SIG-M5 (cell line): Measurements from ENCODE around the gene PLXNA4.
"Not testable (repeated sequence)": the region's sequence is repeated elsewhere in the genome, so short reads cannot be mapped to it uniquely, and the experiment has no call there.

Experiments used
- DNase-seq: peaks from one replicate; lab custom pipeline; 2025; lab: John Stamatoyannopoulos, UW

PLXNA4 gene, protein sequence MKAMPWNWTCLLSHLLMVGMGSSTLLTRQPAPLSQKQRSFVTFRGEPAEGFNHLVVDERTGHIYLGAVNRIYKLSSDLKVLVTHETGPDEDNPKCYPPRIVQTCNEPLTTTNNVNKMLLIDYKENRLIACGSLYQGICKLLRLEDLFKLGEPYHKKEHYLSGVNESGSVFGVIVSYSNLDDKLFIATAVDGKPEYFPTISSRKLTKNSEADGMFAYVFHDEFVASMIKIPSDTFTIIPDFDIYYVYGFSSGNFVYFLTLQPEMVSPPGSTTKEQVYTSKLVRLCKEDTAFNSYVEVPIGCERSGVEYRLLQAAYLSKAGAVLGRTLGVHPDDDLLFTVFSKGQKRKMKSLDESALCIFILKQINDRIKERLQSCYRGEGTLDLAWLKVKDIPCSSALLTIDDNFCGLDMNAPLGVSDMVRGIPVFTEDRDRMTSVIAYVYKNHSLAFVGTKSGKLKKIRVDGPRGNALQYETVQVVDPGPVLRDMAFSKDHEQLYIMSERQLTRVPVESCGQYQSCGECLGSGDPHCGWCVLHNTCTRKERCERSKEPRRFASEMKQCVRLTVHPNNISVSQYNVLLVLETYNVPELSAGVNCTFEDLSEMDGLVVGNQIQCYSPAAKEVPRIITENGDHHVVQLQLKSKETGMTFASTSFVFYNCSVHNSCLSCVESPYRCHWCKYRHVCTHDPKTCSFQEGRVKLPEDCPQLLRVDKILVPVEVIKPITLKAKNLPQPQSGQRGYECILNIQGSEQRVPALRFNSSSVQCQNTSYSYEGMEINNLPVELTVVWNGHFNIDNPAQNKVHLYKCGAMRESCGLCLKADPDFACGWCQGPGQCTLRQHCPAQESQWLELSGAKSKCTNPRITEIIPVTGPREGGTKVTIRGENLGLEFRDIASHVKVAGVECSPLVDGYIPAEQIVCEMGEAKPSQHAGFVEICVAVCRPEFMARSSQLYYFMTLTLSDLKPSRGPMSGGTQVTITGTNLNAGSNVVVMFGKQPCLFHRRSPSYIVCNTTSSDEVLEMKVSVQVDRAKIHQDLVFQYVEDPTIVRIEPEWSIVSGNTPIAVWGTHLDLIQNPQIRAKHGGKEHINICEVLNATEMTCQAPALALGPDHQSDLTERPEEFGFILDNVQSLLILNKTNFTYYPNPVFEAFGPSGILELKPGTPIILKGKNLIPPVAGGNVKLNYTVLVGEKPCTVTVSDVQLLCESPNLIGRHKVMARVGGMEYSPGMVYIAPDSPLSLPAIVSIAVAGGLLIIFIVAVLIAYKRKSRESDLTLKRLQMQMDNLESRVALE (N-terminal part only)

DNA sequence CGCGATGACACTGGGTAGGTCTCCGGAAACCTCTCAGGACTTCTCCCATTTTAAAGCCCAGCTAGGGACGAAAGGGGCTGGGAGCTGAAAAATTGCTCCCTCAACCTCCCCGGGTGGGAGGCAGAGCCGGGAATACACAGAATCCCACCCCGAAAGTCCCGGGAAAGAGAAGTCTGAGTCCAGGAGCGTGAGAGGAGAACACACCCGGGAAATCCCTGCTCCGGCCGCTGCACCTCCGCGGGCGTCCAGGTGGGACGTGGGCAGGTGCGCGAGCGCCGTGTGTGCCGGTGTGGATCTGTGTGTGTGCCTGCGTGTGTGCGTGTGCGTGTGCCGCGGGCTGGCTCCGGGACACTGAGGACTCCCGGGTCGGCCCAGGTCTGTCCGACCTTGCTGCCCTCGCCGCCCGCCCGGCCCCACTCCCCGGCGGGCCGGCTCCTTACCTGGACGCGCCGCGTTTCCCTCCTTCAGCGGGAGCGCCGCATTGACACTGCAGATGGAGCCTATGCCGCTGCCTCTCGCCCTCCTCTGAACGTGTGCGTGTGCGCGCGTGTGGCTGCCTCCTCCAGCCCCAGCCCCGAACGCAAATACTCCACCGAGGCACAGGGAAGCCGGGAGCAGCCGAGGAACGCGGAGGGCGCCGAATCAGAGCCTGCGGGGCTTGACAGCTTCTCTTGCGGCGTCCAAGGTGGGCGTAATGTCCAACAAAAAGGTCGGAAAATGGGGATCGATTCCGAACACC lies at the start of gene PLXNA4:
Gene PLXNA4, minus strand, starts transcription at position 489 of the 739 bp plus-strand sequence. CDS start 67,777 bp downstream, outside the sequence.
- no peak for DNase-seq

DNA sequence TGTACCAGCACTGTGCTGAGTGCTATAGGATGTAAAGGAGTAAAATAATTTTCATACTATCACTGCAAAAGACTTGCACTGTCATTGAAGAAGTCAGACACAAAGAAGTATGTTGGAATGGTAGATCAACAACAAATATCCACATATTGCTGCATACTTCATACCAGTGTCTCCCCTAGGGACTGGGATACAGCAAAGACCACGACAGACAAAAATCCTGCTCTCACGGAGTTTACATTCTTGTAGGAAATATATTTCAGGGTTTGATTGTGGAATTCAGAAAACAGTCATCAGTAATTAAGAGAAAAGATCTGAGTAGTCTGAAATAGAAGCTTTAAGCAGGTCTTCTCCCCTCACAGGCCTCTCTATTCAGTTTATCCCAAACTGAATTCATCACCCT lies 49.4 kb upstream of the PLXNA4 start:
- DNase-seq = no peak

DNA sequence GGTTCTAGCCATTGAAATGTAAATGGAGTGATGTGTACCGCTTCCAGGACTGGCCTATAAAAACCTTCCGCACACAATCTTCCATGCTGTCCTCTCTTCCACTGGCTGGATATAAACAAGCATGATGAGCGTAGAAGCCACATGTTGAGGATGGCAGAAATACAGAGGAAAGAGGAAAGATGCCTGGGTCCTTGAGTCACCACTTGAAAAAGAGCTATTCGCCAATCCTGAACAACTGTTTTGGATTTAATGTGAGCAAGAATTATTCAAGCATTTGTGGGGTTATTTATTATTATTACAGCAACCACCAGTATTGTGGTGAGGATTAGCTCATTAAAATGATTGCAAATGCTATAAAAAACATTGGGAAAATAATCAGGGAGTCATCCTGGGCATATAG lies 45.8 kb upstream of the PLXNA4 start:
- DNase-seq = no peak

DNA sequence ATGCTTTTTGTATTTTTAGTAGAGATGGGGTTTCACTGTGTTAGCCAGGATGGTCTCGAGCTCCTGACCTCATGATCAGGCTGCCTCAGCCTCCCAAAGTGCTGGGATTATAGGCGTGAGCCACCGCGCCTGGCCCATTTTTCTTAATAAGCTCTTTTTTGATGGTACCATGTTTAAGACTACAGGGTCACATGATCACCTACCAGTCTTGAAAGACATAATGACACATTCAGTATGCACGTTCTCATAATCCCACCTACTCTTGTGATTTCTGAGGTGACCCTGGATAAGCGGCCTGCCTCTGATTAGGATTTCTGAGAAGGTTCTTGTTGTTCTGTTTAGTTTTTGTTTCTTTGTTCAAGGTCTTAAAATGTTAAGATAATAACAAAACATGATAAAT lies 43.7 kb upstream of the PLXNA4 start:
- no peak for DNase-seq

DNA sequence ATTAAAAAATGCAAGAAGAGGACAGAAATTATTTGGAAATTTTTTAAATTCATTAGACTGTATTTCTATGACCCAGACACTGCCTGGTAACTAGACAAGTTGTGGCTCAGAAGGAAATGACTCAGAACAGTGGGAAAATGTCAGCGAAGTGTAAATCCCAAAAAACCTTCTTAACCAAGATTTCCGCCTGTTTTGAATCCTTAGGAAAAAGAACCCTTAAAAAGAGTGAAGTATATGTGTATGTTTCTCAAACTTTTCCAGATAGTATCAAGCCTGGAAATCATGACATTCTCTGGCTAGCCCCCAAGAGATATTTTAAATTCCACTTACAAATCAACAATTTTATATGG lies 42.7 kb upstream of the PLXNA4 start:
- DNase-seq = no peak

DNA sequence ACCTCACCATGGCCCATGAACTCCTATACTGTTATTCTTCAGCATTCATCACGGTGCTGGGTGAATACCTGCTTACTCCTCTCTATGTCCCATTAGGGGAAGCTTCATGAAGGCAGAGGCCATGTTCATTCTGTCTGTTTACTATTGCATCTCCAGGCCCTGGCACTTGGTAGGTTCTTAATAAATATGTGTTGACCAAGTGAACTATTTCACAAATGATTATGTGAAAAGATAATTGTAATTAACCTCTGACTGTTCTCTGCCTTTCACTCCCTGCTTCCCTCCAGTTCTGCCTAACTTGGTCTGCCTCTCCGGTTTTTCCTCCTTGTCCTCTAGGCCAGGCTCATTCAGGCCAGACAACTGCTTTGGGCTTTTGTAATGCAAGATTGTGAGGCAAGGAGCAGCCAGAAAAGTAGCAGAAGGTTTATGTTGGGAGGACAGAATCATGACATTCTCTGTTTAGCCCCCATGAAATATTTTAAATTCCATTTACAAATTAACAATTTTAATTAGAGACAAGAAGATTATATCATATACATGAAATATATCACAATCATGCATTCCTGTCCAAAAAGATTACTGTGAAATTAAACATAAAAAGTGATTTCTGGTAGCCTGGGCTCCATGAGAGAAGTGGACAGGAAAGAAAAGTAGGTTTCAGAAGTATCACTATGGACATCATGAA lies 42.1 kb upstream of the PLXNA4 start:
- no peak for DNase-seq

DNA sequence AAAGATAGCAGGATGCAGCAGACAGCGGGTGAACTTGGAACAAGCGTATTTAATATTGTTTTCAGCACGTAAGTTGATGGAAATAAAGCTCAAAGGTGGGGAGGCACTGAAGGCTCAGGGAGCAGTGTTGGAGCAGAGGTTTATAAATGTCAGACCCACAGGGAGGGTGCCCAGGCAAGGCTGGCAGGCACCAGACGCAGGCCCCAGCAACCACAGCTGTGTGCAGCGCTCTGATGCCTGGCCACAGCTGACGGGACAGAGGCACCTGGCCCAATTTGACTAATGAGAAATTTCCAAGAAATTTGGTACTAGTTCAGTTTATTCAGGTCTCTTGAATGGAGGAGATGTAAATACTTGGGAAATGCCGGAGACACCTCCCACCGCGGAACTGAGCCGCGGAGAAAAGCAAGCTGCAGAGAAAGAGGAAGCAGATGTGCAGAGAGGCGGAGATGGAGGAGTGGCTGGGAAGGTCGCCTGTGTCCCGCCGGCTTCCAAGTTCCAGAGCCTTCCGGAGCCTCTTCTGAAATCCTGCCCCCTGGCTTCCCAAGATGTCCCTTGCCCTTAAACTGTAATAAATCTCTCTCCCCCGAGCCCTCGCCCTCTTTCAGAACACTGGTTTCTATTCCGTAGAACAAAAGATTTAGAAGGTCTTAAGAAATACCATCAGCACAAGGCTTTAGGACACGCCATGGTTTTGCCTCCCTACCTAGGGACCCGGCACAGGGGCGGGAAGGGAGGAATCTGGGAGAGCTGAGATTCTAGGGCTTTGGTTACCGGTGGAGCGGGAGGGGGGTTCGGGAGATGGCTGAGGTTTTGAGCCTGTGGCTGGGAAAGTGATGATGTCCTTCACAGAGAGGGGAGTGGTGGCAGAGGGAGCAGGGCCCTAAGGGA lies 38.4 kb upstream of the PLXNA4 start:
- no peak for DNase-seq

DNA sequence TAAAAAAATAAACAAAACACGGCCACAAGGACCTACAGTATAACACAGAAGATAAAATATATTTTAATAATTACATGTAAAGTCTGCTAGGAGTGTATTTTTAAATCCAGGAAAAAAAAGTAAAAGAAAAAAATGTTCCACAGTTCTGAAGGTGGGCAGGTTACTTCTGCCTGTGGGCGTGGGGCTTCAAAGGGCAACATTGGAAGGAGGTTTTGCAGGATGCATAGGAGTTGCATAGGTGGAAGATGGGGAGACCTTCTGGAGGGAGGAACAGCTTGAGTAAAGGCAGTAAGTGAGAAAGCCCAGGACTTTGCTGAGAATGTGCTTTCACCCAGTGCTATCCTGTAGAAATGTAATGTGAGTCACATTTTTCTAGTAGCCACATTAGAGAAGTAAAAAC lies 37.5 kb upstream of the PLXNA4 start:
- DNase-seq = no peak

DNA sequence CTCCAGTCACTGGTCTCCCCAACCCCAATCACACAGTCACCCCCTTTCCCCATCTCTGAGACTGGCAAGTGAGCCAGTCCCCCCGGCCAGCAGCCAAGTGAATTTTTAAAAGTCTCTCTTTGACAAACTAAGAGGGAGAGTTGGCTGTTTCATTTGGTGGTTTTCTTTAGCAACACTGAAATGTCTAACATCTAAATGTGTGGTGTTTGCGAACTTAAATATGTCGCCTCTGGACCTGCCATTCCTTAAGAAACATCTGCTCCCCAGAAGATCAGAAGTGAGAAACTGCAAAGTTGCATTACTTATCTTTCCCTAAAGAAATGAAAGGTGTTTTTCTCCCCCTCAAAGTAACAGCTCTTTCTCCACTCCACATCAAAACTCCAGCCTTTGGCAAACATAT lies 34.7 kb upstream of the PLXNA4 start:
- DNase-seq = no peak

DNA sequence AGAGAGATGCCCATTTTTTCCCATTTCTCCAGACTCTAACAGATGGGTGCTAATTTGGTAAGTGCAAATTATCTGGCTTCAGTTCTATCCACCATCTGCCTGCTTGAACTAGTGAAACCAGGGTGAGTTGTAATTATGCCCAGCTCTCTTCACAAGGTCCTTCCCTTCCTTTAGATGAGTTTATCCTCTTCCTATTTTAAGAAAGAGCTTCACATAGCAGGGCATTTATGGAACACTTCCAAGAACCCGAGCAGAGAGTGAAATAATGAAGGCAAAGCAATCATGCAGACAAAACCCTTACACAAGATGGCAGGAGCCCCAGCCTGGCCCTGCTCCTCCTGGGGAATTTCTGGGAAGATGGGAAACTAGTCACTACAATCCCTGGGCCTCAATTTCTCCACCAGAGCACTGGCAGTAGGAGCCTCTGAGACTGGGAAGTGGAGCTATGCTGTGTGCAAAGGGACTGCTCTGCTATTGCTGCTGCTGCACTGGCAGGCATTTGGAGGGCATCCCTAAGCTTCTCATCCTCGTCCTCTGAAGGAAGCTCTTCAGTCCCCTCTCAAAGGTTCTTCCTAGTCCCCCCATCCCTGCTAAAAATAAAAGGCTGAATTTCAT lies 33.7 kb upstream of the PLXNA4 start:
- no peak for DNase-seq

DNA sequence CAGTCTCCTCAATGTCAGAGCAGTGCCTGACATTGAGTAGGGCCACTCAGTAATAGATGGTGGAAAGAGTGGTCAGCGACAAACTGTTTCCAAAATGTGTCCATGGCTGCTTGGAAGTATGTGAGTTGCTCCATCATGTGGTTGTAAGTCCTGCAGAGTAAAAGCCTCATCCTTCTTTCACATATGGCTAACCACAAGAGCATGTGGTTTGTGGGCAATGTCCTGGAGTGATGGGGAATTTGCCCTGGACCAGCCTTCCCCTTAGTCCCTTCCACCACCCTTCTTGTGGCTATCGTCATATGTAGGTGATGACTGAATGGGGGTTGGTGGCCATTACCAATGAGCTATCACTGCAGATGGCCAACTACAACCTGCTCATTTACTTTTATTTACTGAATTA lies 33.0 kb upstream of the PLXNA4 start:
- DNase-seq = no peak

DNA sequence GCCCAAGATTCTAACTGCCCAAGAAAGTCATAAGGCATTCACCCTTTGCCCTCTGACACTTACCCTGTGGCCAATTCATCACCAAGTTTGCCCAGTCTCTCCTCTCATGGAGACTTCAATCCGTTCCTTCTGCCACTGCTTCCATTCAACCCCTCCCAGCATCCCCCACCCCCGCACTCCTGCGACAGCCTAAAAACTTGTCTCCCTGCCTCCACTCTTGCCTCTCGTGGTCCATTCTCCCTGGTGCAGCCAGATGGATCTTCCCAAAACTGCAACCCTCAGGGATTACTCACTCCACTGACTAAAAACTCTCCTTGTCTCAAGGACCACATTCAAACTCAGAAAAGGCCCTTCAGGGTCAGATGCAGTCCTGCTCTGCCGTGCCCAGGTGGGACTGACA lies 32.3 kb upstream of the PLXNA4 start:
- no peak for DNase-seq

DNA sequence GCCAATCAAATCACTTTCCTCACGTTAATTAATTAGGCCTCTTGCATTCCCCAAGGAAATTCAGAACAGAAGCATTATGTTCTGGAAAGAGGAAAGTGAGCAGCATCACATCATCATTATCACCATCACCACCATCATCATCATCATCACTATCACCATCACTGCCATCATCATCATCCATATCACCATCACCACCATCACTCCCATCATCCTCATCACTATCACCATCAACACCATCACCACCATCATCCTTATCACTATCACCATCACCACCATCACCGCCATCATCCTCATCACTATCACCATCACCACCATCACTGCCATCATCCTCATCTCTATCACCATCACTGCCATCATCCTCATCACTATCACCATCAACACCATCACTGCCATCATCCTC lies 31.4 kb upstream of the PLXNA4 start:
- DNase-seq = no peak

DNA sequence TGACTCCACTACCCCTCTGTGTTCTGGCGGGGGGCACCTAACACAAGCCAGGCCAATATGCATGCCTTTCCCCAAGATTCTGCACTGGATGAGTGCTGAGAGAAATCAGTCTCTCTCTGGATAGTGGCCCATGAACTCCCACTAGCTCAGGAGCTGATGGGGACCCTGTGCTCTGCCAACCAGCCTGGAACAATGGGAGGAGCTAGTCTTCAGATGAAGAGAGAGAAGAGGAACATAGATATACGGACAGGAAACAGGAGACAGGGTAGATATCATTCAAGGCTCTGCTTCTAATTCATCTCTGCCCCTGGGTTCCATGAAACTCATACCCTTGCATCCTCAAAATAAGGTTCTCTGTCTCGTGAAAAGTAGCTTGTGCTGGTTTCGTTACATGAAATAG lies 27.9 kb upstream of the PLXNA4 start:
- DNase-seq = no peak

DNA sequence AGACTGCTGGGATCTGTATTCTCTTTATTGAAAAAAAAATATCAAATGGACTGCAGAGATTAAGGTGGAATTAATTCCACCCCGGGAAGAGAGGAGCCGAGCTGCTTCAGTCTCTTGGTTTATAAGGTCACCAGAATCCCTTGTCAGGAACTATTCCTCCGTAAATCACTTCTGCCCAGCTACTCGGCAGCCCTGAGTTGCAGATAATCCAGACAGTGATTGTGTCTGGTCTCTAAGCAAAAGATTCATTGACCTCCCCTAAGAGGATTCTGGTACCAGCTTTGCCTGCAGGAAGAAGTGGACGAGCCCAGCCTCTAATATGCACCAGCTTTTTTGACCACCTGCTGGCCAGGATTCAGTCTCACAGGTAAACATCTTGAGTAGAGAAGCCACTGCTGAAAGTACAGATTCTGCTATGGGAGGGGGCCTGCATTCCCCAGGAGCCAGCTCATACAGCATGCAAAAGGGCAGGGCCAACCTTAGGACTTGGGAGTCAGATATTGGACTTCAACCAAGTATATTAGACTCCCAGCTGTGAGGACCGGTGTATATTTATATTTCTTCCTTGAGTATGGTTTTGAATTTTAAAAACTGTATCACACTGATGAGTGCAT lies 27.1 kb upstream of the PLXNA4 start:
- no peak for DNase-seq

DNA sequence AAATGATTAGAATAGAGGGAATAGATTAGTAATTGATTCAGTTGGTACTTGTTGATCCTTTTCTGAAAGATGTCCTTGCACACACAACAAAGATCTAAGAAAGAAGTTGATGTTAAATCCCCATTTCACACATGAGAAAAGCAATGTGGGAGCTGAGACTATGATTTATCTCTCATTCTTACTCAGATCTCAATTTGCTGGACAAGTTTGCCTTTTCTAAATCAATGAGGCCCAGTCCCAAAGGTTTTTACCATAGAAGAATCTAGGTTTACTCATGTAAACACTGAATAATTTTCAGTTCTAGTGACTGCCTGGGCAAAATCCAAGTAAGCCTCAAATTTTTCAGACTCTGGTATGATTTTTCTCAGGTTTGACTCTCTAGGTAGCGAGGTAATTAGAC lies 25.5 kb upstream of the PLXNA4 start:
- no peak for DNase-seq

DNA sequence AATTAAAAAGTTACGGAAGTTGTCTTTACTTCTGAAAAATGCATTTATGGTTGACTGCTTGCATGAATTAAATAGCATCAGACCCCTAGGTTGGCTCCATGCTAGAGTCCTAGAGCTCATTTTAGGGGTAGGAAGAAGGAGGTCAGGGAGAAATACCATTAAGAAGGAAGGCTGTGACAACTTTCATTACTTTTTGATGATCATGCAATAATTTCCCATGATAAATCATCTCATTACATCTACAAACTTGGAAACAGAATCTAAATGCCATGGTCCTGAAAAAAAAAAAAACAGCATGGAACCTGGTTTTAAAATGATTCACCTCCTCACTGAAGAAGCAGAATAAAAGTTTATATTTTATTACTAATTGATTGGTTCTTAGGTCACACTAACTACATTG lies 20.3 kb upstream of the PLXNA4 start:
- no peak for DNase-seq

DNA sequence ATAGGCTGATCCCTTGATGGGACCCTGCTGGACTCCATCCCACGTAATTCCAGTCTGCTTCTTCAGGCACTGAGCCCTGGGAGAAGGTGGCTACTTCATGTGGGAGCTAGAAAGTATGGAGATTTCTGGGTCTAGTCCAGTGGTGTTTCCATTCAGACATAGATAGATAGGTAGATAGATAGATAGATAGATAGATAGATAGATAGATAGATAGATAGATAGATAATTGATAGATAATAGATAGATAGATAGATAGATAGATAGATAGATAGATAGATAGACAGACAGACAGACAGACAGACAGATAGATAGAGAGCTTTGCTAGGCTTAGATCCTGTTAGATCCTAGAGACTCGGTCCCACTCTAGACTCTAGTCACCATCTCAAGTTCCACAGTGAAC lies 18.5 kb upstream of the PLXNA4 start:
- DNase-seq = not testable (repeated sequence)

DNA sequence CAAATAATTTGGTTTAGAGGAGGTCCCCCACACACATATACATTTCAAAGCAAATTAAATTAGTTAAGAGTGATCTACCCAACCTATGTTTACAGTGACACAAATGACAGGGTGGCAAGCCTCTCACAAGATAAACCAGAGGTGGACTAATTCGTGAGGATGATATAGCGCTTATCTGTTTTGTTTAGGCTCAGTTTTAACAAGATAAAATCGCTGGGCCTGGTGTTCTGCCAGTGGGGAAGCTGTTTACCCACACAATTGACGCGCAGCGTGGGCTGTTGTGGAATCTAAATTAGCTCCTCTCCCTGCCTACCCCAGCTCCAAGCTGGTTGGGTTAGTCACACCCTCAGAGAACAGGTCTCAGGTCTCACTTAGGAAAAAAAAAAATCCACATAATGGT lies 16.7 kb upstream of the PLXNA4 start:
- no peak for DNase-seq
